ENCODE results near the gene ZNF683. TPM values are rescaled to one million over a fixed set of nuclear protein-coding genes. Genes with fewer than 3 reads are reported as not detected.

Gene ZNF683
- total and polyA plus RNA-seq, 9 of the 15 experiments (the other 6 are each of a cell fraction or from before 2014, with no cell fraction given), result not detected

DNA sequence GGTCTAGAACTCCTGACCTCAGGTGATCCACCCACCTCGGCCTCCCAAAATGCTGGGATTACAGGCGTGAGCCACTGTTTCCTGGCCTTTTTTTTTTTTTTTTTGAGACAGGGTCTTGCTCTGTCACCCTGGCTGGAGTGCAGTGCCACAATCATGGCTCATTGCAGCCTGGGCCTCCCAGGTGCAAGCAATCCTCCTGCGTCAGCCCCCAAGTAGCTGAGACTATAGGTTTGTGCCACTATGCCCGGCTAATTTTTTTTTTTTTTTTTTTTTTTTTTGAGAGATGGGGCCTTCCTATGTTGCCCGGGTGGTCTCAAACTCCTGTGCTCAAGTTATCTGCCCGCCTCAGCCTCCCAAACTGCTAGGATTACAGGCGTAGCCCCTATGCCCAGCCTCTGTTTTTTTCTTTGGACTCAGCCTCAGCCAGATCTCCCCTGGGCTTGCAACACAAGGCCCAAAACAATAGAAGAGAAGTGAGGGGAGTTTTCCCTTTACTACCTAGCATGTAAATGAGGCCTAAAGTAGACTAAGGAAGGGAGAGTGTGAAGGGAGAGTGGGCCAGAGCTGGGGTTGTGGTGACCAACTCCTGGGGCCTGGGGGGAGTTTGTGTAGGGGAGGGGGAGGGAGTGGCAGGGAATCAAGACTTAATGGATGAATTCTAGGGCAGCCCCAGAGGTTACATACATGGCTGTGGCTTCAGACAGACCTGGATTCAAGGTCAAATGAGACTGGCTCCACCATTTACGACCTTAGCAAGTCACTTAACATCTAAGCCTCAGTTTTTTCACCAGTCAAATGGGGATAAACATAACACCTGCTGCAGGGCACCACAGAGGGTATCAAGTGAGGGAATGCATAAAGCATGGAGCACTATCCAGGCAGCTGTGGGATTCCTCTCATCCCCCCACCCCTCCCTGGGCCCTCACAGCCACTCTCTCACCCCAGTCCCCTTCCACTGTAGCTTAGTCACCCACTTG, 56.4 kb downstream of the ZNF683 start:
- H3K4me1 ChIP-seq (replicated peaks in 1 of 2; ENCODE audit: control insufficient read depth in 2 of 2, insufficient read depth in 2 of 2, low read length in 2 of 2), result peaks cover 47 to 56% of the 10 kb centered on the region in 2 experiments
- peak overlapping the region; percentile 8 to 77; a peak in 1 of 4 replicates for H3K9ac ChIP-seq (ENCODE audit: insufficient read depth in 1 of 2, low read depth in 2 of 2, low read length in 2 of 2)
- ATAC-seq, result no peak
- H3K36me3 ChIP-seq (ENCODE audit: control insufficient read depth, insufficient read depth, low read length), result peaks cover 4% of the 10 kb centered on the region; the same call in 1 of the 3 replicates
- no peaks in the 10 kb centered on the region for H3K27me3 ChIP-seq (ENCODE audit: control insufficient read depth in 2 of 2, insufficient read depth in 2 of 2, low read length in 2 of 2)
- peak overlapping the region; percentile 49 for H3K27ac ChIP-seq (ENCODE audit: extremely low read depth, low read depth, low read length)
- WGBS (ENCODE audit: insufficient coverage, low coverage, missing lambda C conversion rate), result 67% methylated on average over 5 of the region's 8 CpGs
- H3K79me2 ChIP-seq (ENCODE audit: control insufficient read depth, insufficient read depth, low read length), result peaks cover 2% of the 10 kb centered on the region; the same call in 1 of the 3 replicates
- no peaks in the 10 kb centered on the region for H3K9me3 ChIP-seq (replicated peaks; ENCODE audit: control insufficient read depth, insufficient read depth, low read depth, low read length)
- 0 out of 2 replicates have a peak overlapping the region, but pooled peaks have one; percentile 2 for H2AFZ ChIP-seq (ENCODE audit: low read depth, low read length)
- ChIA-PET CTCF (ENCODE audit: low intra/inter-chr PET ratio) (interaction anchor here (0.7 kb wide), 1 partner anchor 38 kb away, joined by 6 read pairs; no protein-coding TSS in a partner anchor), POLR2A (interaction anchor here (0.7 to 1.6 kb wide), 5 partner anchors 9 to 19 kb away, joined by 3 to 7 read pairs (median 3); no protein-coding TSS in a partner anchor)
- no peak overlapping the region for H3K4me2 ChIP-seq (ENCODE audit: insufficient read depth, low read length)
- H3K9me1 ChIP-seq (ENCODE audit: control insufficient read depth, insufficient read depth, low read length), result no peaks in the 10 kb centered on the region
- no peak overlapping the region for H3K4me3 ChIP-seq
- BruUV-seq (replicated peaks), result no TSS peak
- no peak for FAIRE-seq
- DNase-seq (ENCODE audit: extremely low read depth in 1 of 4, low spot score in 3 of 4), result peak in 2 of 4 experiments; percentile 34 to 46
- no peaks in the 10 kb centered on the region for H4K20me1 ChIP-seq (replicated peaks; ENCODE audit: control insufficient read depth, insufficient read depth, low read length)
- in situ Hi-C loops (cut with MboI), result no loop called here
- intact Hi-C loops (cut with micrococcal nuclease), result no loop called here
- TF ChIP-seq FOXJ3 (CRISPR knock-in tag; IDR thresholded peaks at IDR 0.05) (no peak), ZNF644 (tag; IDR thresholded peaks at IDR 0.05; ENCODE audit: low read depth) (no peak), CHD4 (IDR thresholded peaks at IDR 0.05; ENCODE audit: insufficient read depth, insufficient replicate concordance, low read depth, low read length, poor library complexity, severe bottlenecking) (peak; percentile 63), SAFB (IDR thresholded peaks at IDR 0.05; ENCODE audit: borderline replicate concordance, low read depth, low read length) (no peak), RBM39 (optimal IDR thresholded peaks at IDR 0.05; ENCODE audit: low read depth, low read length) (no peak), FOXA3 (CRISPR knock-in tag; conservative IDR thresholded peaks at IDR 0.05 in 1 of 2, IDR thresholded peaks at IDR 0.05 in 1 of 2) (0 out of 4 replicates have a peak, but pooled peaks of 1 of the 2 experiments have one; percentile 30), SREBF1 (IDR thresholded peaks at IDR 0.05; ENCODE audit: borderline replicate concordance, low read depth, low read length) (no peak), ZNF282 (CRISPR knock-in tag; IDR thresholded peaks at IDR 0.05) (no peak), BCL6 (CRISPR knock-in tag; IDR thresholded peaks at IDR 0.05) (no peak), MAFK (IDR thresholded peaks at IDR 0.05; ENCODE audit: low read length) (no peak), BCOR (IDR thresholded peaks at IDR 0.05) (peak; percentile 75; the same call in 1 of the 2 replicates), FOS (IDR thresholded peaks at IDR 0.05; ENCODE audit: extremely low read depth, insufficient read length) (no peak), CBX1 (IDR thresholded peaks at IDR 0.05; ENCODE audit: low read depth) (no peak), TEAD2 (tag; IDR thresholded peaks at IDR 0.05) (no peak), PHF21A (IDR thresholded peaks at IDR 0.05; ENCODE audit: borderline replicate concordance, low read depth) (no peak), CXXC5 (CRISPR knock-in tag; IDR thresholded peaks at IDR 0.05) (peak; percentile 24; the same call in 1 of the 2 replicates), MED1 (CRISPR knock-in tag; IDR thresholded peaks at IDR 0.05; ENCODE audit: borderline replicate concordance) (no peak), RBM25 (IDR thresholded peaks at IDR 0.05; ENCODE audit: low read depth, low read length, severe bottlenecking) (peak; percentile 61), PHB (CRISPR knock-in tag; IDR thresholded peaks at IDR 0.05) (no peak), FOXM1 (IDR thresholded peaks at IDR 0.05; ENCODE audit: low read depth) (no peak), FOXM1 (CRISPR knock-in tag; IDR thresholded peaks at IDR 0.05; ENCODE audit: low read depth) (no peak), KDM1A (IDR thresholded peaks at IDR 0.05) (peak; percentile 44 to 58; a peak in 3 of 4 replicates)
- TF ChIP-seq, protein P1, sequence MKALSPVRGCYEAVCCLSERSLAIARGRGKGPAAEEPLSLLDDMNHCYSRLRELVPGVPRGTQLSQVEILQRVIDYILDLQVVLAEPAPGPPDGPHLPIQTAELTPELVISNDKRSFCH (CRISPR knock-in tag; IDR thresholded peaks at IDR 0.05), result no peak
- TF ChIP-seq, protein P1 (tag; IDR thresholded peaks at IDR 0.05), result no peak
